ENCODE measurements around the gene ALOXE3.

DNA sequence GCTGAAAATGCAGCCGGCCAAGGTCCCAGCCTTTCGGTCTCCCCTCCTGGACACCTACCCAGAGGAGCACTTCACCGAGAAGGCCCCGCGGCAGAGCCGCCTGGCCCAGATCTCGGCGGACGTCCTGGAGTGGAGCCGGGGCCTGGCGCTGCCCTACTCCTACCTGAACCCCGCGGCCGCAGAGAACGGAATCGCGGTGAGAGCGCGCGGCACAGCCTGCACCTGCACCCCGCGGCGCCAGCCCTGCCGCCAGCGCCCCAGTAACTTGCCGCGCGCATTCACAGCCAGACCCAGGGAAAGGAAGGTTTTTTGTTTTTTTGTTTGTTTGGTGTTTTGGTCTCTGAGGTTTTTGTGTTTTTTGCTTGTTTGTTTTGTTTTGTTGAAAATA lies 46.0 kb downstream of the ALOXE3 start:
- TF ChIP-seq CTCF (IDR thresholded peaks at IDR 0.05): no peak
- no peak for TF ChIP-seq ZFX (IDR thresholded peaks at IDR 0.05; ENCODE audit: borderline replicate concordance)

Measured in 22Rv1 (cell line).